ENCODE results near the gene ERBIN. TPM values are rescaled to one million over a fixed set of nuclear protein-coding genes. Genes with fewer than 3 reads are reported as not detected.
A peak's percentile ranks its signal among the peaks of the same experiment; 100 is the strongest.

ERBIN gene
- total RNA-seq, 1 donor from 2014 or later, result 84.6 TPM

- H3K27me3 Mint-ChIP-seq, result no peaks in the 10 kb centered on the region
Measured at GRCh38 chr5:65946198-65946745, 19.9 kb downstream of the ERBIN start.

DNA sequence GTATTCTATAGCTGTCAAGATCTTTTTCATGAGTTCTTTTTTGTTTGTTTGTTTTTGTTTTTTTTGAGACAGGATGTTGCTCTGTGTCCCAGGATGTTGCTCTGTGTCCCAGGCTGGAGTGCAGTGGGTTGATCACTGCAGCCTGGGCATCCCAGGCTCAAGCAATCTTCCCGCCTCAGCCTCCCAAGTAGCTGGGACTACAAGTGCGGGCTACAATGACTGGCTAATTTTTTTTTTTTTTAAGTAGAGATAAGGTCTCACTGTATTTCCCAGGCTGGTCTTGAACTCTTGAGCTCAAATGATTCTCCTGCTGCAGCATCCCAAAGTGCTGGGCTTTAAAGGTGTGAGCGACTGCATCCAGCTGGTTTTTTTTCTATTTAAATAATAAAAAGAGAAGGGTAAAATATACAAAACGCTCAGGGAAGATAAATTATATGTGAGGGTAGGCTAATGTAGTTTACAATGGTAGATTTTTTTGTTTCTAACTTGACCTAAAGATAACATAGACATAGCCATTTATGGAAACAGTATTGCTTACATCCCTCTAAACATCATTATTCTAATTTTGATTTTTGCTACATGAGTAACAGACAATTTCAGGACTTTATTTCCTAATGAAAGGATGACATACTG is 21.9 kb downstream of the ERBIN start:
- H3K9me3 Mint-ChIP-seq (ENCODE audit: low read depth), result peaks cover 4% of the 10 kb centered on the region
- H3K27me3 Mint-ChIP-seq, result no peaks in the 10 kb centered on the region
- no peaks in the 10 kb centered on the region for H3K4me1 Mint-ChIP-seq (ENCODE audit: low read depth)
- H3K36me3 Mint-ChIP-seq (ENCODE audit: insufficient read depth), result peaks cover 16% of the 10 kb centered on the region
- no peak overlapping the region for H3K27ac Mint-ChIP-seq
- no peak overlapping the region for H3K4me3 Mint-ChIP-seq (ENCODE audit: low read depth)
- TF ChIP-seq, protein P1, sequence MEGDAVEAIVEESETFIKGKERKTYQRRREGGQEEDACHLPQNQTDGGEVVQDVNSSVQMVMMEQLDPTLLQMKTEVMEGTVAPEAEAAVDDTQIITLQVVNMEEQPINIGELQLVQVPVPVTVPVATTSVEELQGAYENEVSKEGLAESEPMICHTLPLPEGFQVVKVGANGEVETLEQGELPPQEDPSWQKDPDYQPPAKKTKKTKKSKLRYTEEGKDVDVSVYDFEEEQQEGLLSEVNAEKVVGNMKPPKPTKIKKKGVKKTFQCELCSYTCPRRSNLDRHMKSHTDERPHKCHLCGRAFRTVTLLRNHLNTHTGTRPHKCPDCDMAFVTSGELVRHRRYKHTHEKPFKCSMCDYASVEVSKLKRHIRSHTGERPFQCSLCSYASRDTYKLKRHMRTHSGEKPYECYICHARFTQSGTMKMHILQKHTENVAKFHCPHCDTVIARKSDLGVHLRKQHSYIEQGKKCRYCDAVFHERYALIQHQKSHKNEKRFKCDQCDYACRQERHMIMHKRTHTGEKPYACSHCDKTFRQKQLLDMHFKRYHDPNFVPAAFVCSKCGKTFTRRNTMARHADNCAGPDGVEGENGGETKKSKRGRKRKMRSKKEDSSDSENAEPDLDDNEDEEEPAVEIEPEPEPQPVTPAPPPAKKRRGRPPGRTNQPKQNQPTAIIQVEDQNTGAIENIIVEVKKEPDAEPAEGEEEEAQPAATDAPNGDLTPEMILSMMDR (IDR thresholded peaks at IDR 0.05; ENCODE audit: unreplicated experiment), result no peak
- no peak for DNase-seq (ENCODE audit: low spot score, unreplicated experiment)

More at GRCh38 chr5:65946198-65946745, 19.9 kb downstream of the ERBIN start:
- Mint-ChIP-seq H3K9me3 (ENCODE audit: low read depth) (peaks cover 3% of the 10 kb centered on the region), H3K4me1 (ENCODE audit: low read depth) (no peaks in the 10 kb centered on the region), H3K4me3 (ENCODE audit: low read depth) (no peak overlapping the region), H3K27ac (peak overlapping the region; percentile 24), H3K36me3 (ENCODE audit: insufficient read depth) (peaks cover 21% of the 10 kb centered on the region)
- TF ChIP-seq, protein P1 (IDR thresholded peaks at IDR 0.05; ENCODE audit: unreplicated experiment), result no peak
- no peak for DNase-seq (ENCODE audit: low spot score, unreplicated experiment)

GRCh38 chr5:65951330-65951729 is 25.0 kb downstream of the ERBIN start:
- H3K27me3 Mint-ChIP-seq, result no peaks in the 10 kb centered on the region
- no peak for DNase-seq (ENCODE audit: low spot score, unreplicated experiment)
- TF ChIP-seq, protein P1 (IDR thresholded peaks at IDR 0.05; ENCODE audit: unreplicated experiment), result no peak
- H3K27ac Mint-ChIP-seq, result no peak overlapping the region
- H3K9me3 Mint-ChIP-seq (ENCODE audit: low read depth), result peaks cover 11% of the 10 kb centered on the region
- peaks cover 19% of the 10 kb centered on the region for H3K36me3 Mint-ChIP-seq (ENCODE audit: insufficient read depth)
- no peak overlapping the region for H3K4me3 Mint-ChIP-seq (ENCODE audit: low read depth)
- H3K4me1 Mint-ChIP-seq (ENCODE audit: low read depth), result peaks cover 2% of the 10 kb centered on the region

GRCh38 chr5:65952259-65952658 is 25.9 kb downstream of the ERBIN start:
- H3K4me3 Mint-ChIP-seq (ENCODE audit: low read depth), result no peak overlapping the region
- TF ChIP-seq, protein P1 (IDR thresholded peaks at IDR 0.05; ENCODE audit: unreplicated experiment), result no peak
- peaks cover 24% of the 10 kb centered on the region for H3K36me3 Mint-ChIP-seq (ENCODE audit: insufficient read depth)
- H3K4me1 Mint-ChIP-seq (ENCODE audit: low read depth), result peaks cover 2% of the 10 kb centered on the region
- H3K27ac Mint-ChIP-seq, result no peak overlapping the region
- peaks cover 12% of the 10 kb centered on the region for H3K9me3 Mint-ChIP-seq (ENCODE audit: low read depth)
- H3K27me3 Mint-ChIP-seq, result no peaks in the 10 kb centered on the region
- DNase-seq (ENCODE audit: low spot score, unreplicated experiment), result no peak

DNA sequence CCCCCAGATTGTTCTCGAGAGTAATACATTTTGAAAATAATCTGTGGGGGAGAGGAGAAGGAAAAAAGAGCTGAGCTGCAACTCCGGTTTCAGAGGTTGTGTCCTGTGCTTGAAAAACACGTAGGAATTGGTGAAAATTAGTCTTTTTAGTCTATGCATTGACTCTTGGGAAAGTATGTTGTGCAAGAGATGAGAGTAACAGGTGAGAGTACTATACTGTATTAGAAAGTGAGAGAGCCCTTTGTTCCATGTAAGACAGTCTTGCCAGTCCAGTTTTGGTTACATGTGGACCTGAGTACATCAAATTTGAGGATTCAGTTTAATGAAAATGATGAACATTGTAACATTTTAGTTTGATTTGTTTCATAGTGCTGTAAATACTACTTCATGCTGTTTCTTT is 27.8 kb downstream of the ERBIN start:
- peak overlapping the region; percentile 87 for H3K27ac Mint-ChIP-seq
- H3K36me3 Mint-ChIP-seq (ENCODE audit: insufficient read depth), result peaks cover 30% of the 10 kb centered on the region
- peaks cover 2% of the 10 kb centered on the region for H3K4me1 Mint-ChIP-seq (ENCODE audit: low read depth)
- H3K9me3 Mint-ChIP-seq (ENCODE audit: low read depth), result peaks cover 13% of the 10 kb centered on the region
- TF ChIP-seq, protein P1 (IDR thresholded peaks at IDR 0.05; ENCODE audit: unreplicated experiment), result no peak
- no peaks in the 10 kb centered on the region for H3K27me3 Mint-ChIP-seq
- H3K4me3 Mint-ChIP-seq (ENCODE audit: low read depth), result no peak overlapping the region
- DNase-seq (ENCODE audit: low spot score, unreplicated experiment), result no peak

Data from progenitor cell of endocrine pancreas (in vitro differentiated cells).